HEK293 (cell line): ENCODE data around the gene NXT1.

Experiments
- CTCF ChIA-PET: fragments of 350-600 bp; formaldehyde crosslinking; extraction: SDS; loops from one replicate; lab custom pipeline; 2021; ENCODE audit warnings: antibody characterized with exemption; lab: Yijun Ruan, JAX
- POLR2A ChIA-PET: fragments of 300-600 bp; formaldehyde crosslinking; extraction: SDS; loops from one replicate; lab custom pipeline; 2020; ENCODE audit warnings: antibody characterized with exemption, inconsistent platforms; lab: Yijun Ruan, JAX
- H3K27ac ChIP-seq: fragments of 200-500 bp; sonication (Bioruptor generic); 2 replicates; pipeline ENCODE4 v1.5.1; 2014; ENCODE audit warnings: low read depth, low read length, control low read depth, inconsistent platforms; ENCODE audit errors: extremely low read depth
- H3K36me3 ChIP-seq, 2 experiments: fragments of 200-500 bp in 1 of 2; sonication (Bioruptor generic) in 1 of 2; 1 replicate in 1 of 2; 2 replicates in 1 of 2; pipeline ENCODE4 v1.5.1; 2014 to 2017; ENCODE audit warnings: inconsistent platforms in 2 of 2, low read length in 2 of 2; ENCODE audit not compliant: control insufficient read depth in 2 of 2, insufficient read depth in 1 of 2
- H3K4me1 ChIP-seq: fragments of 200-500 bp; sonication (Bioruptor generic); 2 replicates; pipeline ENCODE4 v1.5.1; 2014; ENCODE audit warnings: mild to moderate bottlenecking, low read length, inconsistent platforms; ENCODE audit not compliant: control insufficient read depth, insufficient read depth
- H3K4me3 ChIP-seq: 2 replicates; pipeline ENCODE4 v1.5.1; 2011; ENCODE audit warnings: low read depth, mild to moderate bottlenecking, control low read depth, low read length, moderate library complexity
- H3K9me3 ChIP-seq: fragments of 200-500 bp; sonication (Bioruptor generic); 2 replicates; pipeline ENCODE4 v1.5.1; 2014; ENCODE audit warnings: low read depth, low read length, inconsistent platforms; ENCODE audit not compliant: control insufficient read depth, insufficient read depth
- GLI4 ChIP-seq: fragments of 450-650 bp; formaldehyde crosslinking; IDR thresholded peaks from 2 replicates; pipeline ENCODE4 v1.5.1; 2016; ENCODE audit warnings: missing biosample characterization, missing genetic modification characterization
- HOXA7 ChIP-seq: sonication (generic); formaldehyde crosslinking; IDR thresholded peaks from 2 replicates; pipeline ENCODE4 v1.8.1; 2022; ENCODE audit warnings: missing genetic modification reagents, borderline replicate concordance
- OSR2 ChIP-seq: fragments of 450-650 bp; formaldehyde crosslinking; IDR thresholded peaks from 2 replicates; pipeline ENCODE4 v1.5.1; 2016; ENCODE audit warnings: missing biosample characterization, missing genetic modification characterization
- TCF7L2 ChIP-seq: IDR thresholded peaks from 2 replicates; pipeline ENCODE4 v1.6.1; 2011; ENCODE audit warnings: low read depth, mild to moderate bottlenecking, inconsistent platforms, low read length, moderate library complexity, borderline replicate concordance
- ZBTB1 ChIP-seq: fragments of 450-650 bp; formaldehyde crosslinking; IDR thresholded peaks from 2 replicates; pipeline ENCODE4 v1.5.1; 2016; ENCODE audit warnings: missing biosample characterization, missing genetic modification characterization
- ZBTB21 ChIP-seq: fragments of 450-650 bp; formaldehyde crosslinking; IDR thresholded peaks from 2 replicates; pipeline ENCODE4 v1.5.1; 2017; ENCODE audit warnings: missing biosample characterization, missing genetic modification characterization
- ZFP69B ChIP-seq: fragments of 450-650 bp; formaldehyde crosslinking; IDR thresholded peaks from 2 replicates; pipeline ENCODE4 v1.5.1; 2016; ENCODE audit warnings: missing biosample characterization, missing genetic modification characterization
- ZNF132 ChIP-seq: fragments of 450-650 bp; formaldehyde crosslinking; IDR thresholded peaks from 2 replicates; pipeline ENCODE4 v1.5.1; 2017; ENCODE audit warnings: missing biosample characterization, missing genetic modification characterization, borderline replicate concordance
- ZNF174 ChIP-seq: fragments of 450-650 bp; formaldehyde crosslinking; IDR thresholded peaks from 2 replicates; pipeline ENCODE4 v1.5.0; 2017; ENCODE audit warnings: missing biosample characterization, mild to moderate bottlenecking, missing genetic modification characterization
- ZNF184 ChIP-seq: fragments of 450-650 bp; IDR thresholded peaks from 2 replicates; pipeline ENCODE4 v1.5.1; 2018; ENCODE audit warnings: missing biosample characterization, mild to moderate bottlenecking, missing genetic modification characterization
- ZNF266 ChIP-seq: fragments of 450-650 bp; formaldehyde crosslinking; IDR thresholded peaks from 2 replicates; pipeline ENCODE4 v1.5.1; 2016; ENCODE audit warnings: missing biosample characterization, missing genetic modification characterization, low read depth
- ZNF37A ChIP-seq: fragments of 450-650 bp; IDR thresholded peaks from 2 replicates; pipeline ENCODE4 v1.5.1; 2018; ENCODE audit warnings: missing biosample characterization, missing genetic modification characterization
- ZNF48 ChIP-seq: fragments of 450-650 bp; formaldehyde crosslinking; IDR thresholded peaks from 2 replicates; pipeline ENCODE4 v1.5.1; 2016; ENCODE audit warnings: missing biosample characterization, missing genetic modification characterization
- ZNF514 ChIP-seq: fragments of 450-650 bp; formaldehyde crosslinking; IDR thresholded peaks from 2 replicates; pipeline ENCODE4 v1.5.1; 2016; ENCODE audit warnings: missing biosample characterization, missing genetic modification characterization
- ZSCAN16 ChIP-seq: fragments of 450-650 bp; formaldehyde crosslinking; IDR thresholded peaks from 2 replicates; pipeline ENCODE4 v1.5.1; 2016; ENCODE audit warnings: missing biosample characterization, missing genetic modification characterization
- TF ChIP-seq, protein P1 (sequence below): fragments of 450-650 bp; formaldehyde crosslinking; IDR thresholded peaks from 2 replicates; pipeline ENCODE4 v1.5.1; 2016; ENCODE audit warnings: missing biosample characterization, missing genetic modification characterization
- TF ChIP-seq, protein P2 (sequence below): fragments of 450-650 bp; formaldehyde crosslinking; IDR thresholded peaks from 2 replicates; pipeline ENCODE4 v1.5.0; 2017; ENCODE audit warnings: missing biosample characterization, missing genetic modification characterization, borderline replicate concordance
- TF ChIP-seq, protein P3 (sequence below): fragments of 450-650 bp; formaldehyde crosslinking; IDR thresholded peaks from 2 replicates; pipeline ENCODE4 v1.5.1; 2016; ENCODE audit warnings: missing biosample characterization, missing genetic modification characterization
- TF ChIP-seq, protein P4 (sequence below): fragments of 450-650 bp; formaldehyde crosslinking; IDR thresholded peaks from 2 replicates; pipeline ENCODE4 v1.5.1; 2017; ENCODE audit warnings: missing biosample characterization, mild to moderate bottlenecking, missing genetic modification characterization, moderate library complexity
- TF ChIP-seq, protein P5 (sequence below): fragments of 450-650 bp; formaldehyde crosslinking; IDR thresholded peaks from 2 replicates; pipeline ENCODE4 v1.5.1; 2016; ENCODE audit warnings: missing biosample characterization, missing genetic modification characterization
- TF ChIP-seq, protein P6 (sequence below): fragments of 450-650 bp; formaldehyde crosslinking; IDR thresholded peaks from 2 replicates; pipeline ENCODE4 v1.5.1; 2017; ENCODE audit warnings: missing biosample characterization, missing genetic modification characterization
- TF ChIP-seq, protein P7 (sequence below): fragments of 450-650 bp; formaldehyde crosslinking; conservative IDR thresholded peaks from 2 replicates; pipeline ENCODE4 v1.5.1; 2016; ENCODE audit warnings: low read depth, missing biosample characterization, missing genetic modification characterization

The NXT1 gene

DNA sequence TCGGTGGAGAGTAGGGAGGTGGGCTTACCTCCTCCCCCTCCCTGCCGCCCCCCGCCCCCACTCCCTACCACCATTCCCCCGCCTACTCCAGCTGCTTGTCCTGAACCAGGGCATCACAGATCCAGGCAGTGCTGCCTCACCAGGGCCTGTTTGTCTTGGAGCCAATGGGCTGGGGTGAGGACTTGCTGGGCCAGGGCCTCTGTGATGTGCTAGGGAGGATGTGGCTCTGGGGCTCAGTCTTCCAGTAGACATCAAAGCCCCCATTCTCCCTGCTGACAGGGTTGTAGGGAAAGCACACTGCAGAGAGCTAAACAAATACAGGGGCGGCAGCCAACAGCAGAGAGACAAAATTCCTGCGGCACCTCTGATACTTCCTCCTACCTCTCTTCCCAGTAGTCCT lies 48.2 kb upstream of the NXT1 start:
- Histone ChIP-seq H3K4me1 (no peaks in the 10 kb centered on the region), H3K4me3 (no peak overlapping the region), H3K9me3 (no peaks in the 10 kb centered on the region), H3K36me3 (no peaks in the 10 kb centered on the region), H3K27ac (no peak overlapping the region)
- TF ChIP-seq, protein P1, sequence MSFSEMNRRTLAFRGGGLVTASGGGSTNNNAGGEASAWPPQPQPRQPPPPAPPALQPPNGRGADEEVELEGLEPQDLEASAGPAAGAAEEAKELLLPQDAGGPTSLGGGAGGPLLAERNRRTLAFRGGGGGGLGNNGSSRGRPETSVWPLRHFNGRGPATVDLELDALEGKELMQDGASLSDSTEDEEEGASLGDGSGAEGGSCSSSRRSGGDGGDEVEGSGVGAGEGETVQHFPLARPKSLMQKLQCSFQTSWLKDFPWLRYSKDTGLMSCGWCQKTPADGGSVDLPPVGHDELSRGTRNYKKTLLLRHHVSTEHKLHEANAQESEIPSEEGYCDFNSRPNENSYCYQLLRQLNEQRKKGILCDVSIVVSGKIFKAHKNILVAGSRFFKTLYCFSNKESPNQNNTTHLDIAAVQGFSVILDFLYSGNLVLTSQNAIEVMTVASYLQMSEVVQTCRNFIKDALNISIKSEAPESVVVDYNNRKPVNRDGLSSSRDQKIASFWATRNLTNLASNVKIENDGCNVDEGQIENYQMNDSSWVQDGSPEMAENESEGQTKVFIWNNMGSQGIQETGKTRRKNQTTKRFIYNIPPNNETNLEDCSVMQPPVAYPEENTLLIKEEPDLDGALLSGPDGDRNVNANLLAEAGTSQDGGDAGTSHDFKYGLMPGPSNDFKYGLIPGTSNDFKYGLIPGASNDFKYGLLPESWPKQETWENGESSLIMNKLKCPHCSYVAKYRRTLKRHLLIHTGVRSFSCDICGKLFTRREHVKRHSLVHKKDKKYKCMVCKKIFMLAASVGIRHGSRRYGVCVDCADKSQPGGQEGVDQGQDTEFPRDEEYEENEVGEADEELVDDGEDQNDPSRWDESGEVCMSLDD (tag by site-specific recombination), result no peak
- TF ChIP-seq ZBTB21 (tag by site-specific recombination) (no peak), ZSCAN16 (tag by site-specific recombination) (no peak), ZNF37A (tag by site-specific recombination) (no peak), HOXA7 (no peak), GLI4 (tag by site-specific recombination) (no peak), ZNF266 (no peak), ZBTB1 (no peak), ZNF48 (no peak)
- TF ChIP-seq, protein P2, sequence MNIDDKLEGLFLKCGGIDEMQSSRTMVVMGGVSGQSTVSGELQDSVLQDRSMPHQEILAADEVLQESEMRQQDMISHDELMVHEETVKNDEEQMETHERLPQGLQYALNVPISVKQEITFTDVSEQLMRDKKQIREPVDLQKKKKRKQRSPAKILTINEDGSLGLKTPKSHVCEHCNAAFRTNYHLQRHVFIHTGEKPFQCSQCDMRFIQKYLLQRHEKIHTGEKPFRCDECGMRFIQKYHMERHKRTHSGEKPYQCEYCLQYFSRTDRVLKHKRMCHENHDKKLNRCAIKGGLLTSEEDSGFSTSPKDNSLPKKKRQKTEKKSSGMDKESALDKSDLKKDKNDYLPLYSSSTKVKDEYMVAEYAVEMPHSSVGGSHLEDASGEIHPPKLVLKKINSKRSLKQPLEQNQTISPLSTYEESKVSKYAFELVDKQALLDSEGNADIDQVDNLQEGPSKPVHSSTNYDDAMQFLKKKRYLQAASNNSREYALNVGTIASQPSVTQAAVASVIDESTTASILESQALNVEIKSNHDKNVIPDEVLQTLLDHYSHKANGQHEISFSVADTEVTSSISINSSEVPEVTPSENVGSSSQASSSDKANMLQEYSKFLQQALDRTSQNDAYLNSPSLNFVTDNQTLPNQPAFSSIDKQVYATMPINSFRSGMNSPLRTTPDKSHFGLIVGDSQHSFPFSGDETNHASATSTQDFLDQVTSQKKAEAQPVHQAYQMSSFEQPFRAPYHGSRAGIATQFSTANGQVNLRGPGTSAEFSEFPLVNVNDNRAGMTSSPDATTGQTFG (tag by site-specific recombination), result no peak
- TF ChIP-seq, protein P3, sequence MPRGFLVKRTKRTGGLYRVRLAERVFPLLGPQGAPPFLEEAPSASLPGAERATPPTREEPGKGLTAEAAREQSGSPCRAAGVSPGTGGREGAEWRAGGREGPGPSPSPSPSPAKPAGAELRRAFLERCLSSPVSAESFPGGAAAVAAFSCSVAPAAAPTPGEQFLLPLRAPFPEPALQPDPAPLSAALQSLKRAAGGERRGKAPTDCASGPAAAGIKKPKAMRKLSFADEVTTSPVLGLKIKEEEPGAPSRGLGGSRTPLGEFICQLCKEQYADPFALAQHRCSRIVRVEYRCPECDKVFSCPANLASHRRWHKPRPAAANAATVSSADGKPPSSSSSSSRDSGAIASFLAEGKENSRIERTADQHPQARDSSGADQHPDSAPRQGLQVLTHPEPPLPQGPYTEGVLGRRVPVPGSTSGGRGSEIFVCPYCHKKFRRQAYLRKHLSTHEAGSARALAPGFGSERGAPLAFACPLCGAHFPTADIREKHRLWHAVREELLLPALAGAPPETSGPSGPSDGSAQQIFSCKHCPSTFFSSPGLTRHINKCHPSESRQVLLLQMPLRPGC, result no peak
- TF ChIP-seq, protein P4, sequence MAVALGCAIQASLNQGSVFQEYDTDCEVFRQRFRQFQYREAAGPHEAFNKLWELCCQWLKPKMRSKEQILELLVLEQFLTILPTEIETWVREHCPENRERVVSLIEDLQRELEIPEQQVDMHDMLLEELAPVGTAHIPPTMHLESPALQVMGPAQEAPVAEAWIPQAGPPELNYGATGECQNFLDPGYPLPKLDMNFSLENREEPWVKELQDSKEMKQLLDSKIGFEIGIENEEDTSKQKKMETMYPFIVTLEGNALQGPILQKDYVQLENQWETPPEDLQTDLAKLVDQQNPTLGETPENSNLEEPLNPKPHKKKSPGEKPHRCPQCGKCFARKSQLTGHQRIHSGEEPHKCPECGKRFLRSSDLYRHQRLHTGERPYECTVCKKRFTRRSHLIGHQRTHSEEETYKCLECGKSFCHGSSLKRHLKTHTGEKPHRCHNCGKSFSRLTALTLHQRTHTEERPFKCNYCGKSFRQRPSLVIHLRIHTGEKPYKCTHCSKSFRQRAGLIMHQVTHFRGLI (tag by site-specific recombination), result no peak
- ChIA-PET CTCF (no interaction called here), POLR2A (no interaction called here)

DNA sequence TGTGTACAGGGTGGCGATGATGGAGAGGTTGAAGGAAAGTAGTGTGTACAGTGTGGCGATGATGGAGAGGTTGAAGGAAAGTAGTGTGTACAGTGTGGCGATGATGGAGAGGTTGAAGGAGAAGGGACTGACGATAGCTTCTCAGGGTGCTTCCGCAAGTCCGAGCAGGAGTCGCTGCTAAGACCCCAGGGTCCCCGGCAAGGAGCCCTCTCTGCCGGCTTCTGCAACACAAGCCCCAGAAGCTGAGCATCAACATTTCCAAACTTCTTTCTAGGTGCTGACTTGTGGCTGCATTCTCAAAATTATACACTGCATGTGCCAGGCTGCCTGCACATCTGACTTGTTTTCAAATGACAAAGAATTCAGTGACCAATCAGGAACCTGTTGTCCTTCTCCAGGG lies 47.8 kb upstream of the NXT1 start:
- CTCF ChIA-PET, result no interaction called here
- POLR2A ChIA-PET, result no interaction called here
- Histone ChIP-seq H3K4me3 (no peak overlapping the region), H3K36me3 (no peaks in the 10 kb centered on the region), H3K9me3 (no peaks in the 10 kb centered on the region), H3K27ac (no peak overlapping the region), H3K4me1 (no peaks in the 10 kb centered on the region)
- TF ChIP-seq, protein P5, sequence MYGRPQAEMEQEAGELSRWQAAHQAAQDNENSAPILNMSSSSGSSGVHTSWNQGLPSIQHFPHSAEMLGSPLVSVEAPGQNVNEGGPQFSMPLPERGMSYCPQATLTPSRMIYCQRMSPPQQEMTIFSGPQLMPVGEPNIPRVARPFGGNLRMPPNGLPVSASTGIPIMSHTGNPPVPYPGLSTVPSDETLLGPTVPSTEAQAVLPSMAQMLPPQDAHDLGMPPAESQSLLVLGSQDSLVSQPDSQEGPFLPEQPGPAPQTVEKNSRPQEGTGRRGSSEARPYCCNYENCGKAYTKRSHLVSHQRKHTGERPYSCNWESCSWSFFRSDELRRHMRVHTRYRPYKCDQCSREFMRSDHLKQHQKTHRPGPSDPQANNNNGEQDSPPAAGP (tag by site-specific recombination), result no peak
- TF ChIP-seq, protein P6, sequence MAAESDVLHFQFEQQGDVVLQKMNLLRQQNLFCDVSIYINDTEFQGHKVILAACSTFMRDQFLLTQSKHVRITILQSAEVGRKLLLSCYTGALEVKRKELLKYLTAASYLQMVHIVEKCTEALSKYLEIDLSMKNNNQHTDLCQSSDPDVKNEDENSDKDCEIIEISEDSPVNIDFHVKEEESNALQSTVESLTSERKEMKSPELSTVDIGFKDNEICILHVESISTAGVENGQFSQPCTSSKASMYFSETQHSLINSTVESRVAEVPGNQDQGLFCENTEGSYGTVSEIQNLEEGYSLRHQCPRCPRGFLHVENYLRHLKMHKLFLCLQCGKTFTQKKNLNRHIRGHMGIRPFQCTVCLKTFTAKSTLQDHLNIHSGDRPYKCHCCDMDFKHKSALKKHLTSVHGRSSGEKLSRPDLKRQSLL (tag by site-specific recombination), result no peak
- TF ChIP-seq TCF7L2 (no peak), ZNF184 (tag by site-specific recombination) (no peak), ZFP69B (tag by site-specific recombination) (no peak), ZNF174 (tag by site-specific recombination) (no peak), ZNF514 (no peak), ZNF132 (no peak), OSR2 (tag by site-specific recombination) (no peak)
- TF ChIP-seq, protein P7, sequence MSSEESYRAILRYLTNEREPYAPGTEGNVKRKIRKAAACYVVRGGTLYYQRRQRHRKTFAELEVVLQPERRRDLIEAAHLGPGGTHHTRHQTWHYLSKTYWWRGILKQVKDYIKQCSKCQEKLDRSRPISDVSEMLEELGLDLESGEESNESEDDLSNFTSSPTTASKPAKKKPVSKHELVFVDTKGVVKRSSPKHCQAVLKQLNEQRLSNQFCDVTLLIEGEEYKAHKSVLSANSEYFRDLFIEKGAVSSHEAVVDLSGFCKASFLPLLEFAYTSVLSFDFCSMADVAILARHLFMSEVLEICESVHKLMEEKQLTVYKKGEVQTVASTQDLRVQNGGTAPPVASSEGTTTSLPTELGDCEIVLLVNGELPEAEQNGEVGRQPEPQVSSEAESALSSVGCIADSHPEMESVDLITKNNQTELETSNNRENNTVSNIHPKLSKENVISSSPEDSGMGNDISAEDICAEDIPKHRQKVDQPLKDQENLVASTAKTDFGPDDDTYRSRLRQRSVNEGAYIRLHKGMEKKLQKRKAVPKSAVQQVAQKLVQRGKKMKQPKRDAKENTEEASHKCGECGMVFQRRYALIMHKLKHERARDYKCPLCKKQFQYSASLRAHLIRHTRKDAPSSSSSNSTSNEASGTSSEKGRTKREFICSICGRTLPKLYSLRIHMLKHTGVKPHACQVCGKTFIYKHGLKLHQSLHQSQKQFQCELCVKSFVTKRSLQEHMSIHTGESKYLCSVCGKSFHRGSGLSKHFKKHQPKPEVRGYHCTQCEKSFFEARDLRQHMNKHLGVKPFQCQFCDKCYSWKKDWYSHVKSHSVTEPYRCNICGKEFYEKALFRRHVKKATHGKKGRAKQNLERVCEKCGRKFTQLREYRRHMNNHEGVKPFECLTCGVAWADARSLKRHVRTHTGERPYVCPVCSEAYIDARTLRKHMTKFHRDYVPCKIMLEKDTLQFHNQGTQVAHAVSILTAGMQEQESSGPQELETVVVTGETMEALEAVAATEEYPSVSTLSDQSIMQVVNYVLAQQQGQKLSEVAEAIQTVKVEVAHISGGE, result no peak
